NCI-H774 (cell line): Measurements from ENCODE around the gene TSC1.
A peak's percentile ranks its signal among the peaks of the same experiment; 100 is the strongest.

Source experiments
- DNase-seq: peaks from one replicate; lab custom pipeline; 2025; lab: John Stamatoyannopoulos, UW

Gene TSC1

GRCh38 chr9:132861666-132862065 lies 82.8 kb downstream of the TSC1 start:
- DNase-seq, result no peak

- DNase-seq, result no peak
Measured at GRCh38 chr9:132858751-132859150, 85.7 kb downstream of the TSC1 start.

- no peak for DNase-seq
Measured at GRCh38 chr9:132857616-132858342, 86.6 kb downstream of the TSC1 start.

GRCh38 chr9:132857031-132857430 lies 87.4 kb downstream of the TSC1 start:
- no peak for DNase-seq

- DNase-seq, result no peak
Measured at GRCh38 chr9:132855904-132856303, 88.5 kb downstream of the TSC1 start.

- no peak for DNase-seq
Measured at GRCh38 chr9:132854832-132855231, 89.6 kb downstream of the TSC1 start.

GRCh38 chr9:132853482-132853881 lies 90.9 kb downstream of the TSC1 start:
- DNase-seq, result no peak

GRCh38 chr9:132849185-132849706 lies 95.2 kb downstream of the TSC1 start:
- peak; percentile 26 for DNase-seq

- no peak for DNase-seq
Measured at GRCh38 chr9:132846918-132847515, 97.4 kb downstream of the TSC1 start.

GRCh38 chr9:132846109-132846917 lies 98.1 kb downstream of the TSC1 start:
- DNase-seq, result no peak

- no peak for DNase-seq
Measured at GRCh38 chr9:132842124-132843044, 102.0 kb downstream of the TSC1 start.
